Activated CD8-positive, alpha-beta T cell treated with anti-CD3 and anti-CD28 coated beads for 36 hours (primary cell): Measurements from ENCODE around the gene ADGRG7. TPM values are rescaled to one million over a fixed set of nuclear protein-coding genes. Genes with fewer than 3 reads are reported as not detected.

Experiments
- ATAC-seq: fragments of 200-7000 bp; cut with Tn5 transposase; one replicate; pipeline ENCODE4 v1.10.0; 2021; ENCODE audit warnings: mild to moderate bottlenecking, moderate library complexity
- CTCF ChIA-PET: fragments of 350-600 bp; sonication (Branson Sonifier 250); formaldehyde crosslinking; loops from one replicate; lab custom pipeline; 2021; ENCODE audit warnings: antibody characterized with exemption; lab: Charles Lee
- POLR2A ChIA-PET: fragments of 350-600 bp; sonication (Branson Sonifier 250); formaldehyde crosslinking; loops from one replicate; lab custom pipeline; 2021; ENCODE audit warnings: antibody characterized with exemption; lab: Charles Lee
- DNase-seq: peaks from one replicate; pipeline ENCODE4 v3.0.0-alpha.2; 2020
- H3K27ac Mint-ChIP-seq: one replicate; pipeline ENCODE4 v1.8.0; 2021; ENCODE audit warnings: mild to moderate bottlenecking, mixed read lengths
- H3K27me3 Mint-ChIP-seq: one replicate; pipeline ENCODE4 v1.8.0; 2021; ENCODE audit warnings: mixed read lengths
- H3K36me3 Mint-ChIP-seq: one replicate; pipeline ENCODE4 v1.8.0; 2021; ENCODE audit warnings: low read depth, mixed read lengths
- H3K4me1 Mint-ChIP-seq: one replicate; pipeline ENCODE4 v1.8.0; 2021; ENCODE audit warnings: low read depth, mixed read lengths
- H3K4me3 Mint-ChIP-seq: one replicate; pipeline ENCODE4 v1.8.0; 2021; ENCODE audit warnings: mild to moderate bottlenecking, moderate library complexity, mixed read lengths
- H3K9me3 Mint-ChIP-seq: one replicate; pipeline ENCODE4 v1.8.0; 2021; ENCODE audit warnings: mixed read lengths
- intact Hi-C: fragments of 100-400 bp; cut with micrococcal nuclease; formaldehyde crosslinking; loops from one replicate; pipeline ENCODE4 v1.10.0; 2022
- total RNA-seq, 2 experiments: library from RNA; stranded (reverse); gene quantifications; one replicate each; pipeline ENCODE4 v1.2.3, GENCODE V29; 2021
- TF ChIP-seq, protein P1 (sequence below): fragments of 200-600 bp; IDR thresholded peaks from one replicate; pipeline ENCODE4 v1.8.0; 2022; ENCODE audit warnings: antibody characterized with exemption, mild to moderate bottlenecking

ADGRG7 gene
- total RNA-seq, 2 experiments from 2014 or later: 21.2 to 24.7 TPM

DNA sequence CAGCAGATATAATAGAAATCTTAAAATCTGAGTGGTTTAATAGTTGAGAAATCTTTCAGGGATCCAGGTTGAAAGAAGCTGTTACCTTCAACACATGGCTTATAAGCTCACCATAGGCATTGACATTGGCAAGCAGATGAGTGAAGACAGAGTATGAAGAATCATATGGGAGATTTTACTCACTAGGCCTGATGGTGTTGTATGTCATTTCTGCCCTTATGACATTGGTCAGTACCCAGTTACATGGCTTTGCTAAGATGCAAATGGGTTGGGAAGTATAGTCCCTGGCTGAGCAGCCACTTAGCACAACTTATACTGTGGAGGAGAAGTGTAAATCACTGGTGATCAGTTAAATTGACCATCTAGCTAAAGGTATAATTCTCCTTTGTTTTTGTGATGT is 105.8 kb downstream of the ADGRG7 start:
- Mint-ChIP-seq H3K4me3 (no peak overlapping the region), H3K36me3 (peaks cover 76% of the 10 kb centered on the region), H3K9me3 (peaks cover 2% of the 10 kb centered on the region), H3K4me1 (peaks cover 67% of the 10 kb centered on the region), H3K27ac (no peak overlapping the region), H3K27me3 (no peaks in the 10 kb centered on the region)
- DNase-seq: no peak
- no peak for ATAC-seq
- TF ChIP-seq, protein P1, sequence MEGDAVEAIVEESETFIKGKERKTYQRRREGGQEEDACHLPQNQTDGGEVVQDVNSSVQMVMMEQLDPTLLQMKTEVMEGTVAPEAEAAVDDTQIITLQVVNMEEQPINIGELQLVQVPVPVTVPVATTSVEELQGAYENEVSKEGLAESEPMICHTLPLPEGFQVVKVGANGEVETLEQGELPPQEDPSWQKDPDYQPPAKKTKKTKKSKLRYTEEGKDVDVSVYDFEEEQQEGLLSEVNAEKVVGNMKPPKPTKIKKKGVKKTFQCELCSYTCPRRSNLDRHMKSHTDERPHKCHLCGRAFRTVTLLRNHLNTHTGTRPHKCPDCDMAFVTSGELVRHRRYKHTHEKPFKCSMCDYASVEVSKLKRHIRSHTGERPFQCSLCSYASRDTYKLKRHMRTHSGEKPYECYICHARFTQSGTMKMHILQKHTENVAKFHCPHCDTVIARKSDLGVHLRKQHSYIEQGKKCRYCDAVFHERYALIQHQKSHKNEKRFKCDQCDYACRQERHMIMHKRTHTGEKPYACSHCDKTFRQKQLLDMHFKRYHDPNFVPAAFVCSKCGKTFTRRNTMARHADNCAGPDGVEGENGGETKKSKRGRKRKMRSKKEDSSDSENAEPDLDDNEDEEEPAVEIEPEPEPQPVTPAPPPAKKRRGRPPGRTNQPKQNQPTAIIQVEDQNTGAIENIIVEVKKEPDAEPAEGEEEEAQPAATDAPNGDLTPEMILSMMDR: no peak
- ChIA-PET POLR2A (interaction anchor here (1.0 to 1.5 kb wide), 4 partner anchors 11 to 67 kb away, joined by 3 to 7 read pairs (median 4); no protein-coding TSS in a partner anchor), CTCF (interaction anchor here (1.0 to 4.4 kb wide), 3 partner anchors 9 to 65 kb away, joined by 4 to 18 read pairs (median 6); no protein-coding TSS in a partner anchor)
- intact Hi-C loops: loop anchor here (5.0 kb wide), 2 partner anchors 63 to 88 kb away; no protein-coding TSS in a partner anchor

DNA sequence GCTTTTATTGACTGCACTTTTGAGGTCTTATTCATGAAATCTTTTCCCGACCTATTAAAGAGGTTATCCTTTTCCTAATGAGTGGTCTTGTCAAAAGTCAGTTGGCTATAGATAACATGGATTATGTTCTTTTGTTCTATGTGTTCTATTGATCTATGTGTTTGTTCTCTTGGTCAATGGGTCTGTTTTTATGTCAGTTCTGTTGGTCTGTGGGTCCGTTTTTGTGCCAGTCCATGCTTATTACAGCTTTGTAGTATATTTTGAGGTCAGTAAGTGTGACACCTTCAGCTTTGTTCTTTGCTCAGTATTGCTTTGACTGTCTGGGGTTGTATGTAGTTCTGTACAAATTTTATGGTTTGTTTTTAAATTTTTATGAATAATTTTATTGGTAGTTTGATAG is 107.7 kb downstream of the ADGRG7 start:
- ChIA-PET CTCF (interaction anchor here (1.4 to 1.7 kb wide), 3 partner anchors 9 to 83 kb away, joined by 4 to 8 read pairs (median 4); no protein-coding TSS in a partner anchor), POLR2A (interaction anchor here (0.5 to 1.0 kb wide), 2 partner anchors 19 to 232 kb away, joined by 3 to 5 read pairs; no protein-coding TSS in a partner anchor)
- Mint-ChIP-seq H3K27ac (peak overlapping the region; percentile 51), H3K36me3 (peaks cover 73% of the 10 kb centered on the region), H3K4me1 (peaks cover 52% of the 10 kb centered on the region), H3K4me3 (no peak overlapping the region), H3K27me3 (no peaks in the 10 kb centered on the region), H3K9me3 (no peaks in the 10 kb centered on the region)
- ATAC-seq (no peak), DNase-seq (no peak)
- TF ChIP-seq, protein P1: no peak
- intact Hi-C loops: loop anchor here (5.0 kb wide), 2 partner anchors 65 to 90 kb away; no protein-coding TSS in a partner anchor

DNA sequence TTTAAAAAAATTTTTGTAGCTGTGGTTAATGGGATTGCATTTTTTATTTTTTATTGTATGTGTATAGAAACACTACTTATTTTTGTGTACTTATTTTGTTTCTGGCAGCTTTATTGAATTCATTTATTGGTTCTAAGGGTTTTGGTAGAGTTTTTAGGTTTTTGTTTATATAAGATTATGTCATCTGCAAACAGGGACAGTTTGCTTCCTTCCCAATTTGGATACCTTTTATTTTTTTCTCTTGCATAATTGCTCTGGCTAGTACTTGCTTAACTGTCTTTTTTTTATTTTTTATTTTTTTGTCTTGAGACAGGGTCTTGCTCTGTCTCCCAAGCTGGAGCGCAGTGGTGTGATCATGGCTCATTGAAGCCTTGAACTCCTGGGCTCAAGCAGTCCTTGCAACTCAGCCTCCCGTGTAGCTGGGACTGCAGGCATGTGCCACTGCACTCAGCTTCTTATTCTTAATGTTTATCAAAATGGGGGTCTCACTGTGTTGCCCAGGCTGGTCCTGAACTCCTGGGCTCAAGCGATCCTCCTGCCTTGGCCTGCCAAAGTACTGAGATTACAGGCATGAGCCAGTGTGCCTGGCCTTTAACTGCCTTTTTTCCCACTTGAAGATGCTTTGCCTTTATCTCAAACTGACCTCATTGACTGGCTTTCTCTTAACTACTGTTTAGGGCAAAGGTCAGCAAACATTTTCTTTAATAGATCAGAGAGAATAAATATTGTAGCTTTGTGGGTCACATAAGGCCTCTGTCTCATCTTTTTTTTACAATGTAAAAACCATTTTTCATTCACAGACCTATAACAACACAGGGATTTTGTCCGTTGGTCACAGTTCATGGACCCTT is 108.5 kb downstream of the ADGRG7 start:
- H3K36me3 Mint-ChIP-seq: peaks cover 73% of the 10 kb centered on the region
- no peak overlapping the region for H3K4me3 Mint-ChIP-seq
- no peaks in the 10 kb centered on the region for H3K9me3 Mint-ChIP-seq
- H3K27ac Mint-ChIP-seq: no peak overlapping the region
- intact Hi-C loops: loop anchor here (5.0 kb wide), 2 partner anchors 66 to 91 kb away; no protein-coding TSS in a partner anchor
- H3K27me3 Mint-ChIP-seq: no peaks in the 10 kb centered on the region
- POLR2A ChIA-PET: interaction anchor here (1.0 to 1.5 kb wide), 2 partner anchors 8 to 18 kb away, joined by 5 to 6 read pairs; partner anchors contain the start of gene TFG
- DNase-seq: no peak
- peaks cover 44% of the 10 kb centered on the region for H3K4me1 Mint-ChIP-seq
- ATAC-seq: no peak
- TF ChIP-seq, protein P1: no peak
- CTCF ChIA-PET: interaction anchor here (1.3 to 7.1 kb wide), 5 partner anchors 7 to 83 kb away, joined by 4 to 33 read pairs (median 4); partner anchors contain the start of gene TFG

- peaks cover 36% of the 10 kb centered on the region for H3K4me1 Mint-ChIP-seq
- ChIA-PET POLR2A (interaction anchor here (1.1 kb wide), 1 partner anchor 9 kb away, joined by 3 read pairs; no protein-coding TSS in a partner anchor), CTCF (interaction anchor here (1.3 to 7.1 kb wide), 2 partner anchors 8 to 22 kb away, joined by 4 to 33 read pairs; partner anchors contain the start of gene TFG)
- TF ChIP-seq, protein P1: no peak
- DNase-seq (no peak), ATAC-seq (no peak)
- H3K27me3 Mint-ChIP-seq: no peaks in the 10 kb centered on the region
- H3K36me3 Mint-ChIP-seq: peaks cover 72% of the 10 kb centered on the region
- no peak overlapping the region for H3K27ac Mint-ChIP-seq
- no peaks in the 10 kb centered on the region for H3K9me3 Mint-ChIP-seq
- intact Hi-C loops: loop anchor here (5.0 kb wide), 2 partner anchors 67 to 92 kb away; no protein-coding TSS in a partner anchor
- H3K4me3 Mint-ChIP-seq: no peak overlapping the region
Observed at GRCh38 chr3:100719136-100719535, 109.7 kb downstream of the ADGRG7 start.
